Stimulated activated effector memory CD8-positive, alpha-beta T cell treated with anti-CD3 and anti-CD28 coated beads, Interleukin-12 subunit alpha, Interleukin-12 subunit beta, amount 100 ng/mL, for 72 hours (primary cell): ENCODE measurements around the gene GSG1.
A peak's percentile ranks its signal among the peaks of the same experiment; 100 is the strongest.
"Not testable (repeated sequence)": the region's sequence is repeated elsewhere in the genome, so short reads cannot be mapped to it uniquely, and the experiment has no call there.

Experiments
- ATAC-seq: fragments of 150-1000 bp; cut with Tn5 transposase; 2 replicates; pipeline ENCODE4 v1.10.0; 2021
- DNase-seq, 2 donors: peaks; one replicate each; pipeline ENCODE4 v3.0.0; 2021 to 2022; ENCODE audit warnings: low spot score in 2 of 2
- H3K27ac Mint-ChIP-seq: one replicate; pipeline ENCODE4 v1.8.0; 2022; ENCODE audit warnings: mild to moderate bottlenecking, mixed read lengths
- H3K36me3 Mint-ChIP-seq: one replicate; pipeline ENCODE4 v1.8.0; 2022; ENCODE audit warnings: mild to moderate bottlenecking, mixed read lengths
- H3K4me1 Mint-ChIP-seq: one replicate; pipeline ENCODE4 v1.8.0; 2022; ENCODE audit warnings: mixed read lengths
- H3K4me3 Mint-ChIP-seq: one replicate; pipeline ENCODE4 v1.8.0; 2022; ENCODE audit warnings: mild to moderate bottlenecking, mixed read lengths
- H3K9me3 Mint-ChIP-seq: one replicate; pipeline ENCODE4 v1.8.0; 2022; ENCODE audit warnings: mixed read lengths

Gene GSG1

GRCh38 chr12:13067322-13067721 is 36.1 kb downstream of the GSG1 start:
- Mint-ChIP-seq H3K4me1 (no peaks in the 10 kb centered on the region), H3K9me3 (no peaks in the 10 kb centered on the region), H3K4me3 (no peak overlapping the region), H3K36me3 (peaks cover 18% of the 10 kb centered on the region), H3K27ac (no peak overlapping the region)
- DNase-seq = no peak
- ATAC-seq = peak; percentile 55

- Mint-ChIP-seq H3K4me3 (no peak overlapping the region), H3K4me1 (no peaks in the 10 kb centered on the region), H3K27ac (no peak overlapping the region), H3K36me3 (peaks cover 19% of the 10 kb centered on the region), H3K9me3 (no peaks in the 10 kb centered on the region)
- DNase-seq = no peak
- ATAC-seq = no peak
Measured at GRCh38 chr12:13066459-13066858, 37.0 kb downstream of the GSG1 start.

GRCh38 chr12:13066014-13066413 is 37.5 kb downstream of the GSG1 start:
- no peaks in the 10 kb centered on the region for H3K9me3 Mint-ChIP-seq
- no peak overlapping the region for H3K27ac Mint-ChIP-seq
- DNase-seq (no peak), ATAC-seq (no peak)
- no peak overlapping the region for H3K4me3 Mint-ChIP-seq
- H3K36me3 Mint-ChIP-seq = peaks cover 21% of the 10 kb centered on the region
- no peaks in the 10 kb centered on the region for H3K4me1 Mint-ChIP-seq

- Mint-ChIP-seq H3K4me1 (no peaks in the 10 kb centered on the region), H3K4me3 (no peak overlapping the region), H3K36me3 (peaks cover 18% of the 10 kb centered on the region), H3K27ac (no peak overlapping the region), H3K9me3 (no peaks in the 10 kb centered on the region)
- DNase-seq (no peak), ATAC-seq (no peak)
Measured at GRCh38 chr12:13062669-13063068, 40.8 kb downstream of the GSG1 start.

GRCh38 chr12:13061377-13061776 is 42.1 kb downstream of the GSG1 start:
- Mint-ChIP-seq H3K27ac (no peak overlapping the region), H3K36me3 (peaks cover 14% of the 10 kb centered on the region), H3K9me3 (no peaks in the 10 kb centered on the region), H3K4me1 (no peaks in the 10 kb centered on the region), H3K4me3 (no peak overlapping the region)
- ATAC-seq = no peak
- no peak for DNase-seq

- Mint-ChIP-seq H3K4me1 (no peaks in the 10 kb centered on the region), H3K4me3 (no peak overlapping the region), H3K36me3 (peaks cover 14% of the 10 kb centered on the region), H3K9me3 (no peaks in the 10 kb centered on the region), H3K27ac (no peak overlapping the region)
- no peak for ATAC-seq
- no peak for DNase-seq
Measured at GRCh38 chr12:13060581-13060980, 42.9 kb downstream of the GSG1 start.

- not testable (repeated sequence) for H3K27ac Mint-ChIP-seq, H3K4me3 Mint-ChIP-seq
Measured at GRCh38 chr12:13053617-13054016, 49.9 kb downstream of the GSG1 start.

GRCh38 chr12:13052421-13052820 is 51.0 kb downstream of the GSG1 start:
- Mint-ChIP-seq H3K4me3 (no peak overlapping the region), H3K27ac (no peak overlapping the region), H3K36me3 (no peaks in the 10 kb centered on the region), H3K9me3 (no peaks in the 10 kb centered on the region), H3K4me1 (no peaks in the 10 kb centered on the region)
- ATAC-seq = peak; percentile 91
- no peak for DNase-seq

More at GRCh38 chr12:13053617-13054016, 49.9 kb downstream of the GSG1 start:
- not testable (repeated sequence) for H3K36me3 Mint-ChIP-seq, DNase-seq, H3K9me3 Mint-ChIP-seq, H3K4me1 Mint-ChIP-seq, ATAC-seq

- no peak overlapping the region for H3K27ac Mint-ChIP-seq
- no peaks in the 10 kb centered on the region for H3K9me3 Mint-ChIP-seq
- DNase-seq = no peak
- ATAC-seq = no peak
- H3K36me3 Mint-ChIP-seq = no peaks in the 10 kb centered on the region
- peaks cover 22% of the 10 kb centered on the region for H3K4me1 Mint-ChIP-seq
- no peak overlapping the region for H3K4me3 Mint-ChIP-seq
Measured at GRCh38 chr12:13049816-13050215, 53.7 kb downstream of the GSG1 start.

- H3K36me3 Mint-ChIP-seq = no peaks in the 10 kb centered on the region
- H3K4me3 Mint-ChIP-seq = no peak overlapping the region
- no peak overlapping the region for H3K27ac Mint-ChIP-seq
- DNase-seq = no peak
- no peaks in the 10 kb centered on the region for H3K9me3 Mint-ChIP-seq
- peak; percentile 93 for ATAC-seq
- peaks cover 23% of the 10 kb centered on the region for H3K4me1 Mint-ChIP-seq
Measured at GRCh38 chr12:13046964-13047363, 56.5 kb downstream of the GSG1 start.

GRCh38 chr12:13045816-13046215 is 57.7 kb downstream of the GSG1 start:
- Mint-ChIP-seq H3K27ac (no peak overlapping the region), H3K4me3 (peak overlapping the region; percentile 78)

GRCh38 chr12:13044906-13045299 is 58.6 kb downstream of the GSG1 start:
- Mint-ChIP-seq H3K4me1 (peaks cover 23% of the 10 kb centered on the region), H3K4me3 (peak overlapping the region; percentile 78), H3K9me3 (no peaks in the 10 kb centered on the region), H3K36me3 (no peaks in the 10 kb centered on the region), H3K27ac (peak overlapping the region; percentile 88)
- ATAC-seq (no peak), DNase-seq (no peak)

More at GRCh38 chr12:13045816-13046215, 57.7 kb downstream of the GSG1 start:
- ATAC-seq (no peak), DNase-seq (no peak)
- peaks cover 23% of the 10 kb centered on the region for H3K4me1 Mint-ChIP-seq
- H3K36me3 Mint-ChIP-seq = no peaks in the 10 kb centered on the region
- H3K9me3 Mint-ChIP-seq = no peaks in the 10 kb centered on the region

- Mint-ChIP-seq H3K4me3 (peak within 1 kb of the TSS; percentile 78), H3K4me1 (peaks cover 23% of the 10 kb centered on the region), H3K9me3 (no peaks in the 10 kb centered on the region), H3K36me3 (no peaks in the 10 kb centered on the region), H3K27ac (peak within 1 kb of the TSS; percentile 88)
- ATAC-seq (peak; percentile 86), DNase-seq (peak; percentile 59 to 83)
Measured at GRCh38 chr12:13044002-13044905, 59.2 kb downstream of the GSG1 start, which contains the start of gene FAM234B. FAM234B (plus strand) TSS chr12:13044381; CDS start chr12:13044404, 23 bp downstream.

GRCh38 chr12:13042666-13043230 is 60.7 kb downstream of the GSG1 start:
- peak overlapping the region; percentile 78 for H3K4me3 Mint-ChIP-seq
- no peaks in the 10 kb centered on the region for H3K9me3 Mint-ChIP-seq
- H3K27ac Mint-ChIP-seq = no peak overlapping the region
- H3K4me1 Mint-ChIP-seq = peaks cover 23% of the 10 kb centered on the region
- no peaks in the 10 kb centered on the region for H3K36me3 Mint-ChIP-seq
- ATAC-seq (no peak), DNase-seq (no peak)

GRCh38 chr12:13041224-13041623 is 62.2 kb downstream of the GSG1 start:
- DNase-seq (no peak), ATAC-seq (no peak)
- H3K36me3 Mint-ChIP-seq = no peaks in the 10 kb centered on the region
- peaks cover 15% of the 10 kb centered on the region for H3K4me1 Mint-ChIP-seq
- H3K4me3 Mint-ChIP-seq = no peak overlapping the region
- no peak overlapping the region for H3K27ac Mint-ChIP-seq
- no peaks in the 10 kb centered on the region for H3K9me3 Mint-ChIP-seq
